Kidney epithelial cell (primary cell): ENCODE results near the gene LRRC19. TPM values are rescaled to one million over a fixed set of nuclear protein-coding genes. Genes with fewer than 3 reads are reported as not detected.

Experiments
- DNase-seq: peaks from one replicate; pipeline ENCODE4 v3.0.0-alpha.2; 2010; ENCODE audit warnings: low read depth
- H3K27me3 ChIP-seq: 2 replicates; pipeline ENCODE4 v1.6.0; 2011; ENCODE audit warnings: low read length; ENCODE audit not compliant: control insufficient read depth, insufficient read depth
- H3K36me3 ChIP-seq: 2 replicates; pipeline ENCODE4 v1.5.1; 2011; ENCODE audit warnings: low read length; ENCODE audit not compliant: control insufficient read depth, insufficient read depth
- H3K4me3 ChIP-seq: 2 replicates; pipeline ENCODE4 v1.5.1; 2011; ENCODE audit warnings: low read depth, mild to moderate bottlenecking, control low read depth, low read length
- total RNA-seq: library from RNA; depleted of rRNA; stranded (reverse); fragments of >200 nt; gene quantifications from 2 replicates; pipeline ENCODE4 v1.2.3, GENCODE V29; 2015
- TF ChIP-seq, protein P1 (sequence below): IDR thresholded peaks from 2 replicates; pipeline ENCODE4 v1.5.1; 2011; ENCODE audit warnings: mild to moderate bottlenecking, moderate library complexity, low read length, control low read depth, inconsistent platforms; ENCODE audit not compliant: insufficient read depth, poor library complexity, severe bottlenecking

LRRC19 gene
- total RNA-seq, 1 donor from 2014 or later: not detected

DNA sequence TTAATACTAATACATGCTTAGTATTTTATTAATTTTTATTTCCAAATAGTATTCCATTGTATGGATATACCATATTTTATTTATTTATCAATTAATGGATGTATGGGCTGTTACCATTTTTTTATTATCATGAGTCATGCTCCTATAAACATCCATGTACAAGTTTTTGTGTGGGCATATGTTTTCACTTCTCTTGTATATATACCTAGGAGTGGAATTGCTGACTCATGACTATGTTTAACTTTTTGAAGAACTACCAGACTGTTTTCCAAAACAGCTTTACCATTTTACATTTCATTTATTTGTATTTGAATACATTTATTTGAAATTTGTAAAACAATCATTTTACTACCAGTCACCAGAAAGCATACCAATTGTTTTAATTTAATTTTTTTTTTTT lies 14.1 kb upstream of the LRRC19 start:
- TF ChIP-seq, protein P1, sequence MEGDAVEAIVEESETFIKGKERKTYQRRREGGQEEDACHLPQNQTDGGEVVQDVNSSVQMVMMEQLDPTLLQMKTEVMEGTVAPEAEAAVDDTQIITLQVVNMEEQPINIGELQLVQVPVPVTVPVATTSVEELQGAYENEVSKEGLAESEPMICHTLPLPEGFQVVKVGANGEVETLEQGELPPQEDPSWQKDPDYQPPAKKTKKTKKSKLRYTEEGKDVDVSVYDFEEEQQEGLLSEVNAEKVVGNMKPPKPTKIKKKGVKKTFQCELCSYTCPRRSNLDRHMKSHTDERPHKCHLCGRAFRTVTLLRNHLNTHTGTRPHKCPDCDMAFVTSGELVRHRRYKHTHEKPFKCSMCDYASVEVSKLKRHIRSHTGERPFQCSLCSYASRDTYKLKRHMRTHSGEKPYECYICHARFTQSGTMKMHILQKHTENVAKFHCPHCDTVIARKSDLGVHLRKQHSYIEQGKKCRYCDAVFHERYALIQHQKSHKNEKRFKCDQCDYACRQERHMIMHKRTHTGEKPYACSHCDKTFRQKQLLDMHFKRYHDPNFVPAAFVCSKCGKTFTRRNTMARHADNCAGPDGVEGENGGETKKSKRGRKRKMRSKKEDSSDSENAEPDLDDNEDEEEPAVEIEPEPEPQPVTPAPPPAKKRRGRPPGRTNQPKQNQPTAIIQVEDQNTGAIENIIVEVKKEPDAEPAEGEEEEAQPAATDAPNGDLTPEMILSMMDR: no peak
- Histone ChIP-seq H3K27me3 (no peaks in the 10 kb centered on the region), H3K36me3 (peaks cover 2% of the 10 kb centered on the region), H3K4me3 (no peak overlapping the region)
- no peak for DNase-seq

- H3K36me3 ChIP-seq: no peaks in the 10 kb centered on the region
- TF ChIP-seq, protein P1: no peak
- peak; percentile 7 for DNase-seq
- no peak overlapping the region for H3K4me3 ChIP-seq
- no peaks in the 10 kb centered on the region for H3K27me3 ChIP-seq
Observed at GRCh38 chr9:27003426-27004077, 1.9 kb downstream of the LRRC19 start.

DNA sequence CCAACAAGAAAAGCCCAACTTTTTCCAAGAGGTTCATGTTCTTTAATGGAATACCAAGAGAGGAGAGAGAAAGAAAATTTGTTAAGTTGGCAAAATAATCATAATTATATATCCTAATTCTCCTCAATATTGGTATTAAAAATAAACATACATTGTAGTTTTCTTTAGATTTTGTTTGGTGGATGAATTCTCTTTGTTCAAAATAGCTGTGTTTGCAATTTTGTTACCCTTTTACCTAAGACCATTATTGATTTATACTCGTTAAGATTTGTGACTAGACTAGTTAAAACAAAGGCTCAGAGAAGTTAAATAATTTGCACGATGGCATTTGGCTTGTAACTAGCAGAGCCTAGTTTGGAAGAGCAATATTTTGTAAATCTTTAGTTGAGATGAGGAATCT lies 9.7 kb downstream of the LRRC19 start:
- H3K36me3 ChIP-seq: no peaks in the 10 kb centered on the region
- no peak for DNase-seq
- H3K4me3 ChIP-seq: no peak overlapping the region
- TF ChIP-seq, protein P1: no peak
- H3K27me3 ChIP-seq: no peaks in the 10 kb centered on the region

GRCh38 chr9:26983340-26983739 lies 22.1 kb downstream of the LRRC19 start:
- TF ChIP-seq, protein P1: no peak
- Histone ChIP-seq H3K4me3 (no peak overlapping the region), H3K27me3 (no peaks in the 10 kb centered on the region), H3K36me3 (no peaks in the 10 kb centered on the region)
- no peak for DNase-seq

GRCh38 chr9:26975728-26976707 lies 29.5 kb downstream of the LRRC19 start:
- no peaks in the 10 kb centered on the region for H3K27me3 ChIP-seq
- no peak overlapping the region for H3K4me3 ChIP-seq
- no peaks in the 10 kb centered on the region for H3K36me3 ChIP-seq
- TF ChIP-seq, protein P1: peak; percentile 30
- DNase-seq: no peak
